ENCODE results near the gene ADRA2A. TPM values are rescaled to one million over a fixed set of nuclear protein-coding genes. Genes with fewer than 3 reads are reported as not detected.

The ADRA2A gene
- total RNA-seq, 2 experiments from 2014 or later, result 0.05 TPM; not detected in 1

DNA sequence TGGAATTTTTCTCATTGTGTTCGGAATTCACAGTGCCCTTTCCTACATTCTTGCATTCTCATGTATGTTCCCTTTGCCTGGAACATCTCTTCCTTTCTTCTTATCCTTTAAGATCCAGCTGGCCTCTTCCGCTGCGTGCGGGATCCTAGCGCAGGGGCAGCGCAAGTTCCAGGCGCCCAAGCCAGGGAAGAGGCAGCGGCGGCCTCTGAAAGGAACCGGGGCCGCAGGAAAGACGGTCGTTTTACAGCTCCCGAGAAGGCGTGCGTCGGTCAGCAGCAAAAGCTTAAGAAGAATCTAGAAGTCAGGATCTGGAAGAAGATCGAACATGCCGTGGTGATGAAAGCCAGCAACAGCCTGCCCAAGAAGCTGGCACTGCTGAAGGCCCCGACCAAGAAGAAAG lies 28.0 kb downstream of the ADRA2A start:
- ChIA-PET POLR2A (no interaction called here), CTCF (no interaction called here)
- H3K4me1 ChIP-seq (ENCODE audit: insufficient read depth, low read length), result no peaks in the 10 kb centered on the region
- H3K27ac ChIP-seq (ENCODE audit: low read depth in 1 of 2, low read length in 2 of 2), result no peak overlapping the region
- no peak for DNase-seq
- intact Hi-C loops (cut with DNase I, micrococcal nuclease), result no loop called here
- Mint-ChIP-seq H3K4me3 (no peak overlapping the region), H3K27me3 (peaks cover 23% of the 10 kb centered on the region), H3K36me3 (ENCODE audit: low read depth) (no peaks in the 10 kb centered on the region), H3K9me3 (no peaks in the 10 kb centered on the region), H3K27ac (no peak overlapping the region), H3K4me1 (ENCODE audit: low read depth) (no peaks in the 10 kb centered on the region)
- TF ChIP-seq, protein P1, sequence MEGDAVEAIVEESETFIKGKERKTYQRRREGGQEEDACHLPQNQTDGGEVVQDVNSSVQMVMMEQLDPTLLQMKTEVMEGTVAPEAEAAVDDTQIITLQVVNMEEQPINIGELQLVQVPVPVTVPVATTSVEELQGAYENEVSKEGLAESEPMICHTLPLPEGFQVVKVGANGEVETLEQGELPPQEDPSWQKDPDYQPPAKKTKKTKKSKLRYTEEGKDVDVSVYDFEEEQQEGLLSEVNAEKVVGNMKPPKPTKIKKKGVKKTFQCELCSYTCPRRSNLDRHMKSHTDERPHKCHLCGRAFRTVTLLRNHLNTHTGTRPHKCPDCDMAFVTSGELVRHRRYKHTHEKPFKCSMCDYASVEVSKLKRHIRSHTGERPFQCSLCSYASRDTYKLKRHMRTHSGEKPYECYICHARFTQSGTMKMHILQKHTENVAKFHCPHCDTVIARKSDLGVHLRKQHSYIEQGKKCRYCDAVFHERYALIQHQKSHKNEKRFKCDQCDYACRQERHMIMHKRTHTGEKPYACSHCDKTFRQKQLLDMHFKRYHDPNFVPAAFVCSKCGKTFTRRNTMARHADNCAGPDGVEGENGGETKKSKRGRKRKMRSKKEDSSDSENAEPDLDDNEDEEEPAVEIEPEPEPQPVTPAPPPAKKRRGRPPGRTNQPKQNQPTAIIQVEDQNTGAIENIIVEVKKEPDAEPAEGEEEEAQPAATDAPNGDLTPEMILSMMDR (IDR thresholded peaks at IDR 0.05), result no peak
- H3K4me3 ChIP-seq (ENCODE audit: low read length), result no peak overlapping the region
- no peak for ATAC-seq (ENCODE audit: poor library complexity)
- H3K9me3 ChIP-seq (ENCODE audit: control insufficient read depth in 1 of 2, insufficient read depth in 1 of 2, low read length in 2 of 2), result peaks cover 0 to 5% of the 10 kb centered on the region in 2 experiments
- H3K36me3 ChIP-seq (ENCODE audit: insufficient read depth, low read length), result no peaks in the 10 kb centered on the region
- peaks cover 0 to 3% of the 10 kb centered on the region in 2 experiments for H3K27me3 ChIP-seq (ENCODE audit: control insufficient read depth in 1 of 2, insufficient read depth in 2 of 2, low read length in 2 of 2)

DNA sequence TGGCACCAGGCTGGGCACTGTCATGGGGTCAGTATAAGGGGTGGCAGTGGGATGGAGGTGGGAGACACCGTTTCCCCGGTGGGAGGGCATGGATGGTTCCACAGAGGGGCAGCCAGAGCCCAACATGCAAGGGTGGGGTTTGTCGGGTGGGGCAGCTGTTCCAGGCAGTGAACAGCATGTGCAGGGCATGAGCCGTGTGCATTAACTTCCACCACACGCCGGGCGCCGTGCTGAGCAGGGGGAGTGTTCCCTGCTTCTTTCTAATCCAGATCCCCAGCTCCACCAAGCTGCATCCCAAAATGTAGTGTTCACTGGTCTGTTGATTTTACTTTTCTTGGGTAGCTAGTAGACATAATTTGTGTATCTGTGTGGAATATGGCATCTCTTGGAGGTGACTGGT lies 29.3 kb downstream of the ADRA2A start:
- CTCF ChIA-PET, result no interaction called here
- DNase-seq (no peak), ATAC-seq (ENCODE audit: poor library complexity) (no peak)
- no peaks in the 10 kb centered on the region for H3K36me3 Mint-ChIP-seq (ENCODE audit: low read depth)
- intact Hi-C loops (cut with DNase I, micrococcal nuclease), result no loop called here
- POLR2A ChIA-PET, result no interaction called here
- no peaks in the 10 kb centered on the region for H3K36me3 ChIP-seq (ENCODE audit: insufficient read depth, low read length)
- H3K27ac Mint-ChIP-seq, result no peak overlapping the region
- no peaks in the 10 kb centered on the region for H3K9me3 Mint-ChIP-seq
- H3K4me1 Mint-ChIP-seq (ENCODE audit: low read depth), result no peaks in the 10 kb centered on the region
- TF ChIP-seq, protein P1 (IDR thresholded peaks at IDR 0.05), result no peak
- H3K4me1 ChIP-seq (ENCODE audit: insufficient read depth, low read length), result no peaks in the 10 kb centered on the region
- H3K27me3 Mint-ChIP-seq, result peaks cover 15% of the 10 kb centered on the region
- no peak overlapping the region for H3K4me3 Mint-ChIP-seq
- H3K27me3 ChIP-seq (ENCODE audit: control insufficient read depth in 1 of 2, insufficient read depth in 2 of 2, low read length in 2 of 2), result peaks cover 0 to 3% of the 10 kb centered on the region in 2 experiments
- no peak overlapping the region for H3K27ac ChIP-seq (ENCODE audit: low read depth in 1 of 2, low read length in 2 of 2)
- H3K9me3 ChIP-seq (ENCODE audit: control insufficient read depth in 1 of 2, insufficient read depth in 1 of 2, low read length in 2 of 2), result peaks cover 0 to 5% of the 10 kb centered on the region in 2 experiments
- H3K4me3 ChIP-seq (ENCODE audit: low read length), result no peak overlapping the region

DNA sequence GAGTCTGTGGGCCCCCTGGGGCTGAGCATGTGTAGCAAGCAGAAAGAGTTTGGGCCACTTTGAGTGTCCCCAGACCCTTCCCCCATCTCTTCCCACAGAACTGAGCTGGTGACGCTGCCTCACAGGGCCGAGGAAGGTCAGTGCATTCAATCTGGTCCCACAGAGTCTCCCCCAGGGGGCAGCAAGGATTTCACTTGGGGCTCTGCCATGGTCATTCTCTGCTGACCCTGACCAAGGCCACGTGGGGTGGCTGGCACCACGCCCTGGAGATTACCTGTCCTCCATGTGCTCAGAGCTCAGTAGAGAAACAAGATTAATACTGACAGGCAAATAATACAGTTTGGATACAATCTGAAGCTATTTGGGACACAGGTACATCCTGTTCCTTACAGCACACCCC lies 30.2 kb downstream of the ADRA2A start:
- peaks cover 0 to 3% of the 10 kb centered on the region in 2 experiments for H3K27me3 ChIP-seq (ENCODE audit: control insufficient read depth in 1 of 2, insufficient read depth in 2 of 2, low read length in 2 of 2)
- intact Hi-C loops (cut with DNase I, micrococcal nuclease), result no loop called here
- peaks cover 0 to 5% of the 10 kb centered on the region in 2 experiments for H3K9me3 ChIP-seq (ENCODE audit: control insufficient read depth in 1 of 2, insufficient read depth in 1 of 2, low read length in 2 of 2)
- H3K4me1 ChIP-seq (ENCODE audit: insufficient read depth, low read length), result no peaks in the 10 kb centered on the region
- DNase-seq (no peak), ATAC-seq (ENCODE audit: poor library complexity) (no peak)
- H3K27ac ChIP-seq (ENCODE audit: low read depth in 1 of 2, low read length in 2 of 2), result no peak overlapping the region
- H3K36me3 ChIP-seq (ENCODE audit: insufficient read depth, low read length), result no peaks in the 10 kb centered on the region
- Mint-ChIP-seq H3K4me3 (no peak overlapping the region), H3K4me1 (ENCODE audit: low read depth) (no peaks in the 10 kb centered on the region), H3K9me3 (no peaks in the 10 kb centered on the region), H3K36me3 (ENCODE audit: low read depth) (no peaks in the 10 kb centered on the region), H3K27me3 (peaks cover 13% of the 10 kb centered on the region), H3K27ac (no peak overlapping the region)
- ChIA-PET POLR2A (no interaction called here), CTCF (no interaction called here)
- no peak overlapping the region for H3K4me3 ChIP-seq (ENCODE audit: low read length)
- TF ChIP-seq, protein P1 (IDR thresholded peaks at IDR 0.05), result no peak
